Astrocyte of the spinal cord (primary cell): ENCODE data around the gene CALN1.

Experiments used
- DNase-seq: peaks from one replicate; pipeline ENCODE4 v3.0.0; 2011; ENCODE audit warnings: low read depth, low spot score
- H3K4me3 ChIP-seq: 2 replicates; pipeline ENCODE4 v1.5.1; 2011; ENCODE audit warnings: low read depth, mild to moderate bottlenecking, low read length, moderate library complexity
- in situ Hi-C: cut with HindIII; loops from 2 replicates; pipeline ENCODE4 v1.10.0; 2017; ENCODE audit warnings: low sequenced_read_pairs
- TF ChIP-seq, protein P1 (sequence below): IDR thresholded peaks from 2 replicates; pipeline ENCODE4 v1.5.1; 2012; ENCODE audit warnings: low read depth, mild to moderate bottlenecking, low read length, inconsistent platforms

Gene CALN1

DNA sequence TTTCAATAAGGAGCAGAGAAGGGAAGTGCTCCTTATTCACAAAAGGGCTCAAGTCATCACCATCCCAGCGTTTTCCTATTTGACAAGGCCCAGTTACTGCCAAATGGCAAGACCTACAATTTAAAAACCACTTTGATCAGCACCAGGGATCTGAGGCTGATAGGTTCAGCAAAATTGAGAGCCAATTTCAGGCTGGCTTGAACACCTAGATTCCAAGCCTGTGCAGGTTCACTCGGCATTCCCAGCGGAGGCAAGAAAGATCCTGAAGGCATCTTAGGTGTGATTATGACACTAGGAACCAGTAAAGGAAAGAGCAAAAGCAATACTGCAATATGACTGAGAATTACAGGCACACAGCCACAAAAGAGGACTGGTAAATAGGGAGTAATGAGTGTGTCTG lies 441.4 kb downstream of the CALN1 start:
- H3K4me3 ChIP-seq: no peak overlapping the region
- no peak for DNase-seq
- in situ Hi-C loops: no loop called here
- TF ChIP-seq, protein P1, sequence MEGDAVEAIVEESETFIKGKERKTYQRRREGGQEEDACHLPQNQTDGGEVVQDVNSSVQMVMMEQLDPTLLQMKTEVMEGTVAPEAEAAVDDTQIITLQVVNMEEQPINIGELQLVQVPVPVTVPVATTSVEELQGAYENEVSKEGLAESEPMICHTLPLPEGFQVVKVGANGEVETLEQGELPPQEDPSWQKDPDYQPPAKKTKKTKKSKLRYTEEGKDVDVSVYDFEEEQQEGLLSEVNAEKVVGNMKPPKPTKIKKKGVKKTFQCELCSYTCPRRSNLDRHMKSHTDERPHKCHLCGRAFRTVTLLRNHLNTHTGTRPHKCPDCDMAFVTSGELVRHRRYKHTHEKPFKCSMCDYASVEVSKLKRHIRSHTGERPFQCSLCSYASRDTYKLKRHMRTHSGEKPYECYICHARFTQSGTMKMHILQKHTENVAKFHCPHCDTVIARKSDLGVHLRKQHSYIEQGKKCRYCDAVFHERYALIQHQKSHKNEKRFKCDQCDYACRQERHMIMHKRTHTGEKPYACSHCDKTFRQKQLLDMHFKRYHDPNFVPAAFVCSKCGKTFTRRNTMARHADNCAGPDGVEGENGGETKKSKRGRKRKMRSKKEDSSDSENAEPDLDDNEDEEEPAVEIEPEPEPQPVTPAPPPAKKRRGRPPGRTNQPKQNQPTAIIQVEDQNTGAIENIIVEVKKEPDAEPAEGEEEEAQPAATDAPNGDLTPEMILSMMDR: no peak

DNA sequence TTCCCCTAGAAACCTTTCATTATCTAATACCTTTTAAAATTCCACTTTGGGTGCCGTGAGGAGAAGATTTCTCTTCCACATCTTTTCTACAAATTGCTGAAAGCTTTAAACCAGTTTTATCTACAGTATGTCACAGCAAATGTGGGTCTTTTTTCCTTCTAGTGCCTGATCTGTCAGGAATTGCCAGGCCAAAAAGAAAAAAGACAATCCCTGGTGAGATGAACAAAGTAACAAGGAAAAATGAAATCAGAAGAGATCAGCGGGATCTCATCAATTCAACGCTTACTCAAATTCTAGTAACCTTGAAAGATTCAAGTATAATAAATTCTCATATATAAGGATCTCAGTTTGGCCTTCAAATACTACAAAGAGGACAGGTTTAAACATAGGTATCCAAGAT lies 449.5 kb downstream of the CALN1 start:
- H3K4me3 ChIP-seq: no peak overlapping the region
- TF ChIP-seq, protein P1: no peak
- in situ Hi-C loops: no loop called here
- no peak for DNase-seq

DNA sequence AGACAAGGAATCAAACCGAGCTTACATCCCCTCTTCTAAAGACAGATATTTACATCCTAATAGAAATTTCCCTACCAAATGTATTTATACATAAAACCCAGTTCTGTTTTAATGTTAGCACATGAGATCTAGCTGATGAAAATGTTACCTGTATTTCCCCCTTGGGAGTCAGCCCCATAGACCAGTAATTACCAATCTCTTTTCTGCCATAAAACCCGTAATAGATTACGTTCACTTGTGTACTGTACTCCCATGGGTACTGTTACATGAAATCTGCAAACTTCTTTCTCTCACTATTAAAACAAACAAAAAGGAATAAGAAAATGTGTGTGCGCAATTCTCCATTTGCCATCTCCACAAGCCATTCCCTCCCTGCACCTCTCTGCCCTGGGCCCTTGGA lies 450.9 kb downstream of the CALN1 start:
- TF ChIP-seq, protein P1: no peak
- no peak overlapping the region for H3K4me3 ChIP-seq
- in situ Hi-C loops: no loop called here
- no peak for DNase-seq

DNA sequence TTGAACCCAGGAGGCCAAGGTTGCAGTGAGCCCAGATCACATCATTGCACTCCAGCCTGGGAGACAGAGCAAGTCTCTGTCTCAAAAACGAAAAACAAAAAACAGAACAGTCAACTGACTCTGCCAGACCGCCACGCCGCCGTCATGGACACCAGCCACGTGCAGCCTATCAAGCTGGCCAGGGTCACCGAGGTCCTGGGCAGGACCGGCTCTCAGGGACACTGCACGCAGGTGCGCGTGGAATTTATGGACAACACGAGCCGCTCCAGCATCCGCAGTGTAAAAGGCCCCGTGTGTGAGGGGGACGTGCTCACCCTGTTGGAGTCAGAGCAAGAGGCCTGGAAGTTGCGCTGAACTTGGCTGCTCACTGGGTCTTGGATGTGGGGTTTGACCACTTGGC lies 470.0 kb downstream of the CALN1 start:
- H3K4me3 ChIP-seq: no peak overlapping the region
- in situ Hi-C loops: no loop called here
- TF ChIP-seq, protein P1: no peak
- DNase-seq: no peak

DNA sequence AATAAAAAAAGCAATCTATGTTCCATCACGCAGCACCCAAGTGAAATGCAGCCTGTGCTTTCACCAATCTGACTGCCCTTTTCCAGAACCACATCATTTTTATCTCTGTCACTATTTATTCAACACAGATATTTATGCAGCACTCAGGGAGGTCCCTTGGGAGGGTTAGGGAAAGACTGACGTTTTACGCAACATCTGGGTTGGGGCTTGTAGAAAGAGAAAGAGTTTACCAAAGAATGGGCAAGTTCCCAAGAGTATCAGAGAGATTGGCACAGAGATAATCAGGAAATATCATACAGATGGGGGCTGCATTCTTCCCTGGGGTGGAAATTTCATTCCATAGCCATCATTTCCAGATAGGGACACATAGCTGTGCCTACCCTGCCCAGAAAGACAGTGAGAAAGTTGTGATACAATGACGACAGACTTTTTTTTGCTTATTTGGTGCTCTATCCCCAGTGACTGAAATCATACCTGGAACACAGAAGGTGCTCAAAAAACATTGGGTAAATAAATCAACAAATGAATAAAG lies 474.2 kb downstream of the CALN1 start:
- TF ChIP-seq, protein P1: no peak
- in situ Hi-C loops: no loop called here
- no peak for DNase-seq
- no peak overlapping the region for H3K4me3 ChIP-seq

DNA sequence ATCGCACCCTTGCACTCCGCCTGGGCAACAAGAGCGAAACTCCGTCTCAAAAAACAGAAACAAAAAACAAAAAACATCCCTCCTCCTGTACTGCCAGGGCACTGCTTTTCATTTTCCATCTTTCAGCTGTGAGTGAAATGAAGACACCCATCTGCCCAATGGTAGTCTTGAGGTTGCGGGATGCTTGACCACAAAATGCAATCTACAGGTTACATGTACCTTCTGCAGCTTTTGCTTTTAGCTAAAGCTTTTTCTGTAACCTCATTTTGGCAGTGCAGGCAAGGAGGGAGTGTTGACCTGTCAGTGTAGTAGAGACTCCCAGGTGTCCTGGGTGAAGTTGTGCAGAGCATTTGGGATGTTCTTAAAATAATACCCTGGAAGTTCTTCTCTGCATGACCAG lies 476.5 kb downstream of the CALN1 start:
- no peak overlapping the region for H3K4me3 ChIP-seq
- in situ Hi-C loops: no loop called here
- TF ChIP-seq, protein P1: no peak
- DNase-seq: no peak

DNA sequence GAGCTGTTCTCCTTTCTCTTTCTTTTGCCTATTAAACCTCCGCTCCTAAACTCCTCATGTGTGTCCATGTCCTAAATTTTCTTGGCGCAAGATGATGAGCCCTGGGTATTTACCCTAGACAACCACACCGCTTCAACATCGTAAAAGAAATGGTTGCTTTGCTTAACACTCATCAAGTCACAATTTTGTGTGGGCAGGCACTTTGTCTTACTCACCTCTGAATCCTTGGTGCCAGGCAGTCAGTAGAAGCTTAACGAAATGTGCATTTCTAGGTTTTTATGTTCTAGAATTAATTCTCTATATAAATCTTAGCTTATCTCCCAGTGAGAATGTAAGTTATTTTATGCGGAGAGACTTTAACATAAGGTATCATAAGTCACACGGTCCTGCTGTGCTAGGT lies 478.7 kb downstream of the CALN1 start:
- in situ Hi-C loops: no loop called here
- no peak for DNase-seq
- H3K4me3 ChIP-seq: no peak overlapping the region
- TF ChIP-seq, protein P1: no peak
